ACC112 (cell line): ENCODE data around the gene PNLDC1.
"Not testable (repeated sequence)": the region's sequence is repeated elsewhere in the genome, so short reads cannot be mapped to it uniquely, and the experiment has no call there.

Experiments
- H2AFZ ChIP-seq: fragments of 200-600 bp; sonication (generic); one replicate; pipeline ENCODE4 v1.6.0; 2017; ENCODE audit warnings: antibody characterized with exemption, low read length; ENCODE audit not compliant: unreplicated experiment
- H3K27ac ChIP-seq: fragments of 200-600 bp; sonication (generic); 2 replicates; pipeline ENCODE4 v1.5.1; 2014; ENCODE audit warnings: low read depth, mild to moderate bottlenecking, antibody characterized with exemption, low read length, moderate library complexity
- H3K27me3 ChIP-seq: fragments of 200-600 bp; sonication (generic); 2 replicates; pipeline ENCODE4 v1.6.1; 2014; ENCODE audit warnings: mild to moderate bottlenecking, antibody characterized with exemption, low read length, moderate library complexity, mixed read lengths; ENCODE audit not compliant: insufficient read depth
- H3K36me3 ChIP-seq: fragments of 200-600 bp; sonication (generic); 2 replicates; pipeline ENCODE4 v1.6.1; 2016; ENCODE audit warnings: mild to moderate bottlenecking, antibody characterized with exemption, low read length, moderate library complexity, mixed read lengths; ENCODE audit not compliant: insufficient read depth
- H3K4me1 ChIP-seq: fragments of 200-600 bp; sonication (generic); one replicate; pipeline ENCODE4 v1.6.1; 2016; ENCODE audit warnings: low read length, mixed read lengths; ENCODE audit not compliant: insufficient read depth, unreplicated experiment, control insufficient read depth
- H3K4me3 ChIP-seq: fragments of 200-600 bp; sonication (generic); 2 replicates; pipeline ENCODE4 v1.5.1; 2014; ENCODE audit warnings: mild to moderate bottlenecking, low read depth, low read length
- H3K79me2 ChIP-seq: fragments of 200-600 bp; sonication (generic); one replicate; pipeline ENCODE4 v1.6.0; 2016; ENCODE audit warnings: low read length; ENCODE audit not compliant: control insufficient read depth, unreplicated experiment, insufficient read depth

The PNLDC1 gene

GRCh38 chr6:159821726-159822125, 21.6 kb downstream of the PNLDC1 start:
- no peaks in the 10 kb centered on the region for H3K79me2 ChIP-seq
- peaks cover 22% of the 10 kb centered on the region for H3K27me3 ChIP-seq
- H3K4me1 ChIP-seq = no peaks in the 10 kb centered on the region
- no peak overlapping the region for H2AFZ ChIP-seq
- no peak overlapping the region for H3K4me3 ChIP-seq
- no peak overlapping the region for H3K27ac ChIP-seq
- H3K36me3 ChIP-seq = no peaks in the 10 kb centered on the region

- Histone ChIP-seq H2AFZ (no peak overlapping the region), H3K27ac (no peak overlapping the region), H3K4me1 (no peaks in the 10 kb centered on the region), H3K4me3 (no peak overlapping the region), H3K79me2 (no peaks in the 10 kb centered on the region), H3K27me3 (peaks cover 16% of the 10 kb centered on the region; the same call in 1 of the 2 replicates), H3K36me3 (no peaks in the 10 kb centered on the region)
Observed at GRCh38 chr6:159823953-159824352, 23.9 kb downstream of the PNLDC1 start.

GRCh38 chr6:159824690-159825089, 24.6 kb downstream of the PNLDC1 start:
- H3K4me3 ChIP-seq, H2AFZ ChIP-seq, H3K36me3 ChIP-seq, H3K27ac ChIP-seq, H3K27me3 ChIP-seq, H3K79me2 ChIP-seq, H3K4me1 ChIP-seq: not testable (repeated sequence)

- no peaks in the 10 kb centered on the region for H3K4me1 ChIP-seq
- H3K36me3 ChIP-seq = no peaks in the 10 kb centered on the region
- no peak overlapping the region for H3K4me3 ChIP-seq
- H3K27me3 ChIP-seq = peaks cover 6% of the 10 kb centered on the region; the same call in 1 of the 2 replicates
- H3K27ac ChIP-seq = no peak overlapping the region
- H2AFZ ChIP-seq = no peak overlapping the region
- H3K79me2 ChIP-seq = no peaks in the 10 kb centered on the region
Observed at GRCh38 chr6:159826004-159826403, 25.9 kb downstream of the PNLDC1 start.

GRCh38 chr6:159826968-159827647, 27.0 kb downstream of the PNLDC1 start:
- no peaks in the 10 kb centered on the region for H3K4me1 ChIP-seq
- no peaks in the 10 kb centered on the region for H3K36me3 ChIP-seq
- no peak overlapping the region for H3K4me3 ChIP-seq
- H3K27ac ChIP-seq = no peak overlapping the region
- H2AFZ ChIP-seq = no peak overlapping the region
- H3K27me3 ChIP-seq = peaks cover 11% of the 10 kb centered on the region; the same call in 1 of the 2 replicates
- no peaks in the 10 kb centered on the region for H3K79me2 ChIP-seq

GRCh38 chr6:159828074-159828473, 28.0 kb downstream of the PNLDC1 start:
- no peak overlapping the region for H3K4me3 ChIP-seq
- H3K36me3 ChIP-seq = no peaks in the 10 kb centered on the region
- H3K27ac ChIP-seq = no peak overlapping the region
- H3K27me3 ChIP-seq = peaks cover 10% of the 10 kb centered on the region; the same call in 1 of the 2 replicates
- no peak overlapping the region for H2AFZ ChIP-seq
- no peaks in the 10 kb centered on the region for H3K4me1 ChIP-seq
- no peaks in the 10 kb centered on the region for H3K79me2 ChIP-seq

- H3K27me3 ChIP-seq = 0 out of 2 replicates have a peak, but pooled peaks cover 5% of the 10 kb centered on the region
- no peak overlapping the region for H3K4me3 ChIP-seq
- H3K36me3 ChIP-seq = no peaks in the 10 kb centered on the region
- H3K27ac ChIP-seq = no peak overlapping the region
- H3K79me2 ChIP-seq = no peaks in the 10 kb centered on the region
- H2AFZ ChIP-seq = no peak overlapping the region
- no peaks in the 10 kb centered on the region for H3K4me1 ChIP-seq
Observed at GRCh38 chr6:159829526-159829925, 29.4 kb downstream of the PNLDC1 start.

GRCh38 chr6:159830501-159831372, 30.7 kb downstream of the PNLDC1 start:
- H3K79me2 ChIP-seq = no peaks in the 10 kb centered on the region
- 0 out of 2 replicates have a peak, but pooled peaks cover 5% of the 10 kb centered on the region for H3K27me3 ChIP-seq
- H3K4me1 ChIP-seq = peaks cover 7% of the 10 kb centered on the region
- H3K27ac ChIP-seq = no peak overlapping the region
- no peak overlapping the region for H2AFZ ChIP-seq
- no peaks in the 10 kb centered on the region for H3K36me3 ChIP-seq
- no peak overlapping the region for H3K4me3 ChIP-seq

- Histone ChIP-seq H3K36me3 (no peaks in the 10 kb centered on the region), H3K79me2 (no peaks in the 10 kb centered on the region), H3K4me1 (peaks cover 12% of the 10 kb centered on the region), H3K27me3 (0 out of 2 replicates have a peak, but pooled peaks cover 5% of the 10 kb centered on the region), H3K4me3 (no peak overlapping the region), H2AFZ (no peak overlapping the region), H3K27ac (no peak overlapping the region)
Observed at GRCh38 chr6:159831373-159831679, 31.2 kb downstream of the PNLDC1 start.

GRCh38 chr6:159832946-159833345, 32.9 kb downstream of the PNLDC1 start:
- no peak overlapping the region for H2AFZ ChIP-seq
- H3K27ac ChIP-seq = no peak overlapping the region
- H3K79me2 ChIP-seq = no peaks in the 10 kb centered on the region
- no peaks in the 10 kb centered on the region for H3K36me3 ChIP-seq
- 0 out of 2 replicates have a peak, but pooled peaks cover 5% of the 10 kb centered on the region for H3K27me3 ChIP-seq
- peaks cover 16% of the 10 kb centered on the region for H3K4me1 ChIP-seq
- H3K4me3 ChIP-seq = no peak overlapping the region

GRCh38 chr6:159833556-159833955, 33.5 kb downstream of the PNLDC1 start:
- Histone ChIP-seq H3K4me3 (no peak overlapping the region), H2AFZ (no peak overlapping the region), H3K27ac (no peak overlapping the region)

More at GRCh38 chr6:159833556-159833955, 33.5 kb downstream of the PNLDC1 start:
- Histone ChIP-seq H3K79me2 (no peaks in the 10 kb centered on the region), H3K36me3 (no peaks in the 10 kb centered on the region), H3K27me3 (0 out of 2 replicates have a peak, but pooled peaks cover 5% of the 10 kb centered on the region), H3K4me1 (peaks cover 18% of the 10 kb centered on the region)
